CD4-positive, alpha-beta T cell (primary cell): Measurements from ENCODE around the gene FAM53A. TPM values are rescaled to one million over a fixed set of nuclear protein-coding genes. Genes with fewer than 3 reads are reported as not detected.

Source experiments
- ATAC-seq: fragments of 200-7000 bp; cut with Tn5 transposase; one replicate; pipeline ENCODE4 v1.10.0; 2022; ENCODE audit warnings: mild to moderate bottlenecking; ENCODE audit not compliant: poor library complexity
- CTCF ChIA-PET: fragments of 350-600 bp; sonication (Branson Sonifier 250); formaldehyde crosslinking; loops from one replicate; lab custom pipeline; 2021; ENCODE audit warnings: antibody characterized with exemption, inconsistent platforms; lab: Charles Lee
- POLR2A ChIA-PET: fragments of 350-600 bp; sonication (Branson Sonifier 250); formaldehyde crosslinking; loops from one replicate; lab custom pipeline; 2021; ENCODE audit warnings: antibody characterized with exemption, inconsistent platforms; lab: Charles Lee
- DNase-seq, 14 experiments: peaks; one replicate each; pipeline ENCODE4 v3.0.0-alpha.2; 2013 to 2020; ENCODE audit warnings: mixed read lengths in 2 of 14
- H3K27ac ChIP-seq, 2 donors: one replicate each; pipeline versions ENCODE4 v1.5.1 to v1.7.0; 2013; ENCODE audit warnings: low read length in 2 of 2, low read depth in 1 of 2, mild to moderate bottlenecking in 1 of 2
- H3K27me3 ChIP-seq, 2 experiments: 1 replicate in 1 of 2; 2 replicates in 1 of 2; pipeline versions ENCODE4 v1.6.1 to v1.7.0; 2013; ENCODE audit warnings: low read length in 2 of 2, control low read depth in 1 of 2, mild to moderate bottlenecking in 1 of 2, moderate library complexity in 1 of 2; ENCODE audit not compliant: insufficient read depth in 2 of 2, control insufficient read depth in 1 of 2
- H3K36me3 ChIP-seq: one replicate; pipeline ENCODE4 v1.6.1; 2013; ENCODE audit warnings: low read length, control low read depth; ENCODE audit not compliant: insufficient read depth
- H3K4me1 ChIP-seq: one replicate; pipeline ENCODE4 v1.6.1; 2013; ENCODE audit warnings: low read length, control low read depth; ENCODE audit not compliant: insufficient read depth
- H3K4me3 ChIP-seq: one replicate; pipeline ENCODE4 v1.5.1; 2013; ENCODE audit warnings: mild to moderate bottlenecking, low read length, moderate library complexity
- H3K9me3 ChIP-seq, 2 experiments: 1 replicate in 1 of 2; 2 replicates in 1 of 2; pipeline versions ENCODE4 v1.6.1 to v1.7.0; 2013; ENCODE audit warnings: low read length in 2 of 2, mild to moderate bottlenecking in 2 of 2, control low read depth in 1 of 2, moderate library complexity in 1 of 2; ENCODE audit not compliant: control insufficient read depth in 1 of 2, insufficient read depth in 1 of 2
- H3K27ac Mint-ChIP-seq: one replicate; pipeline ENCODE4 v1.8.0; 2020; ENCODE audit warnings: mixed read lengths
- H3K27me3 Mint-ChIP-seq: one replicate; pipeline ENCODE4 v1.8.0; 2021; ENCODE audit warnings: mixed read lengths
- H3K36me3 Mint-ChIP-seq: one replicate; pipeline ENCODE4 v1.8.0; 2021; ENCODE audit warnings: low read depth, mixed read lengths
- H3K4me1 Mint-ChIP-seq: one replicate; pipeline ENCODE4 v1.8.0; 2021; ENCODE audit warnings: low read depth, mixed read lengths
- H3K4me3 Mint-ChIP-seq: one replicate; pipeline ENCODE4 v1.8.0; 2020; ENCODE audit warnings: mild to moderate bottlenecking, mixed read lengths
- H3K9me3 Mint-ChIP-seq: one replicate; pipeline ENCODE4 v1.8.0; 2020; ENCODE audit warnings: mixed read lengths
- intact Hi-C, 2 experiments: fragments of 100-400 bp; cut with DNase I in 1 of 2; cut with micrococcal nuclease in 1 of 2; formaldehyde crosslinking; loops; one replicate each; pipeline versions ENCODE4 v1.15.1 to v1.9.0; 2023 to 2025; cut with DNase I, micrococcal nuclease
- total RNA-seq, 174 experiments: library from RNA in 2 of 174; stranded (reverse) in 2 of 174; gene quantifications; one replicate each; pipeline ENCODE4 v1.2.3 and lab custom pipeline; 2021 to 2026
- TF ChIP-seq, protein P1 (sequence below): fragments of 200-600 bp; IDR thresholded peaks from one replicate; pipeline ENCODE4 v1.8.0; 2022; ENCODE audit warnings: antibody characterized with exemption, mild to moderate bottlenecking

FAM53A gene
- total RNA-seq, 2 experiments from 2014 or later, result 0.93 to 2.4 TPM

DNA sequence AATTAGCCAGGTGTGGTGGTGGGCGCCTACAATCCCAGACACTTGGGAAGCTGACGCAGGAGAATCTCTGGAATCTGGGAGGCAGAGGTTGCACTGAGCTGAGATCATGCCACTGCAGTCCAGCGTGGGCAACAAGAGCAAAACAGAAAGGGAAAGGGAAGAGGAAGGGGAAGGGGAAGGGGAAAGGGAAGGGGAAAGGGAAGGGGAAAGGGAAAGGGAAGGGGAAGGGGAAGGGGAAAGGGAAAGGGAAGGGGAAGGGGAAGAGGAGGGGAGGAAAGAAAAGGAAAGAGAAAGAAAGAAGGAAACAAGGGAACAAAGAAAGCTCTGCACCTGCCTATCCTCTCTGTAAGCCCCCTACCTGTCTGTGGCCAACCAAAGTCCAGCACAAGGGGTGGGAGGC is 35.2 kb downstream of the FAM53A start:
- Histone ChIP-seq H3K36me3 (no peaks in the 10 kb centered on the region), H3K27ac (no peak overlapping the region), H3K27me3 (no peaks in the 10 kb centered on the region), H3K9me3 (no peaks in the 10 kb centered on the region), H3K4me3 (no peak overlapping the region), H3K4me1 (peaks cover 8% of the 10 kb centered on the region)
- Mint-ChIP-seq H3K4me1 (no peaks in the 10 kb centered on the region), H3K36me3 (no peaks in the 10 kb centered on the region), H3K27ac (no peak overlapping the region), H3K4me3 (no peak overlapping the region), H3K9me3 (no peaks in the 10 kb centered on the region), H3K27me3 (no peaks in the 10 kb centered on the region)
- TF ChIP-seq, protein P1, sequence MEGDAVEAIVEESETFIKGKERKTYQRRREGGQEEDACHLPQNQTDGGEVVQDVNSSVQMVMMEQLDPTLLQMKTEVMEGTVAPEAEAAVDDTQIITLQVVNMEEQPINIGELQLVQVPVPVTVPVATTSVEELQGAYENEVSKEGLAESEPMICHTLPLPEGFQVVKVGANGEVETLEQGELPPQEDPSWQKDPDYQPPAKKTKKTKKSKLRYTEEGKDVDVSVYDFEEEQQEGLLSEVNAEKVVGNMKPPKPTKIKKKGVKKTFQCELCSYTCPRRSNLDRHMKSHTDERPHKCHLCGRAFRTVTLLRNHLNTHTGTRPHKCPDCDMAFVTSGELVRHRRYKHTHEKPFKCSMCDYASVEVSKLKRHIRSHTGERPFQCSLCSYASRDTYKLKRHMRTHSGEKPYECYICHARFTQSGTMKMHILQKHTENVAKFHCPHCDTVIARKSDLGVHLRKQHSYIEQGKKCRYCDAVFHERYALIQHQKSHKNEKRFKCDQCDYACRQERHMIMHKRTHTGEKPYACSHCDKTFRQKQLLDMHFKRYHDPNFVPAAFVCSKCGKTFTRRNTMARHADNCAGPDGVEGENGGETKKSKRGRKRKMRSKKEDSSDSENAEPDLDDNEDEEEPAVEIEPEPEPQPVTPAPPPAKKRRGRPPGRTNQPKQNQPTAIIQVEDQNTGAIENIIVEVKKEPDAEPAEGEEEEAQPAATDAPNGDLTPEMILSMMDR, result no peak
- CTCF ChIA-PET, result no interaction called here
- DNase-seq, result no peak
- POLR2A ChIA-PET, result no interaction called here
- no peak for ATAC-seq
- intact Hi-C loops, result no loop called here

DNA sequence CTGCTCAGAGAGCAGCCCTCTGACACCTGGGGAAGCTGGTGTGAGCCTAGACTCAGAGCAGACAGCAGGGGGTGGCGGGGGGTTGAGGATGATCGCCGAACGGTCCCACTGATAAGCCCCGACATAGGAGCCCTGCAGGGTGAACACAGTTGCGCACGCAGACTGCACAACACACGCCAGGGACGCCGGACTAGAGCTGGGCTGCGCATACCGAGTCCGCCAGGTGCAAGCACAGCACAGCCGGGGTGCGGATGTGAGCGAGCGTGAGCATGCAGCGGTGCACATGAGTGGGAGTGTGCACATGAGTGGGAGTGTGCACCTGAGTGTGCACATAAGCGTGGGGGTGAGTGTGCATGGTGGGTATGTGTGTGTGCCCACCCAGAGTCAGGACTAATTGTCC is 36.7 kb downstream of the FAM53A start:
- no peaks in the 10 kb centered on the region for H3K36me3 Mint-ChIP-seq
- H3K27me3 Mint-ChIP-seq, result no peaks in the 10 kb centered on the region
- TF ChIP-seq, protein P1, result no peak
- no peak for DNase-seq
- Histone ChIP-seq H3K36me3 (no peaks in the 10 kb centered on the region), H3K27ac (no peak overlapping the region), H3K9me3 (no peaks in the 10 kb centered on the region), H3K4me1 (peaks cover 8% of the 10 kb centered on the region), H3K27me3 (no peaks in the 10 kb centered on the region), H3K4me3 (no peak overlapping the region)
- ChIA-PET CTCF (no interaction called here), POLR2A (no interaction called here)
- H3K4me3 Mint-ChIP-seq, result no peak overlapping the region
- no peaks in the 10 kb centered on the region for H3K9me3 Mint-ChIP-seq
- H3K4me1 Mint-ChIP-seq, result no peaks in the 10 kb centered on the region
- no peak overlapping the region for H3K27ac Mint-ChIP-seq
- intact Hi-C loops, result no loop called here
- ATAC-seq, result no peak

DNA sequence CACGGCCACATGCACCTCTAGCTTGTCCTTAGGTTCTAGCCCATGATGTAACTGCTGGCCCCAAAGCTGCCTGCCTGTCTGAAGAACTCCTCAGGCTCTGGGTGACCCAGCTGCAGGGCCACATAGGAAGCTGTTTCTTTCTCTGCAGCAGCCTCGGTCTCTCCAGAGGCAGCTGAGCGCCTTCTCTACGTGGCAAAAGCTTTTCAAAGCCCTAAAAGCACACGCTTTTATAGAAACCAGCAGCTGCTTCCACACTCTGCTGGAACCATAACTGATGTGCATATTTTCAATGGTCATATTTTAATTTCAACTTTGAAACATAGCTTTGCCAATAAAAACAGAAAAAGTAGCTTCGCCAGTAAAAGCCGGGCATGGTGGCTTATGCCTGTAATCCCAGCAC is 37.4 kb downstream of the FAM53A start:
- CTCF ChIA-PET, result no interaction called here
- TF ChIP-seq, protein P1, result no peak
- Histone ChIP-seq H3K4me3 (no peak overlapping the region), H3K9me3 (no peaks in the 10 kb centered on the region), H3K27ac (no peak overlapping the region), H3K36me3 (no peaks in the 10 kb centered on the region), H3K27me3 (no peaks in the 10 kb centered on the region), H3K4me1 (peaks cover 8% of the 10 kb centered on the region)
- H3K36me3 Mint-ChIP-seq, result no peaks in the 10 kb centered on the region
- intact Hi-C loops, result no loop called here
- no peak overlapping the region for H3K4me3 Mint-ChIP-seq
- POLR2A ChIA-PET, result interaction anchor here (0.7 kb wide), 1 partner anchor 36 kb away, joined by 4 read pairs; no protein-coding TSS in a partner anchor
- DNase-seq, result no peak
- no peaks in the 10 kb centered on the region for H3K4me1 Mint-ChIP-seq
- H3K9me3 Mint-ChIP-seq, result no peaks in the 10 kb centered on the region
- H3K27me3 Mint-ChIP-seq, result no peaks in the 10 kb centered on the region
- no peak for ATAC-seq
- H3K27ac Mint-ChIP-seq, result no peak overlapping the region
